NCI-H2107 treated with DMSO at 0.1 percent for 48 hours (cell line): ENCODE measurements around the gene OR51F1.
"Not testable (repeated sequence)": the region's sequence is repeated elsewhere in the genome, so short reads cannot be mapped to it uniquely, and the experiment has no call there.

ENCODE experiments used
- DNase-seq: peaks from one replicate; lab custom pipeline; 2025; ENCODE audit not compliant: unreplicated experiment; lab: John Stamatoyannopoulos, UW

OR51F1 gene, protein sequence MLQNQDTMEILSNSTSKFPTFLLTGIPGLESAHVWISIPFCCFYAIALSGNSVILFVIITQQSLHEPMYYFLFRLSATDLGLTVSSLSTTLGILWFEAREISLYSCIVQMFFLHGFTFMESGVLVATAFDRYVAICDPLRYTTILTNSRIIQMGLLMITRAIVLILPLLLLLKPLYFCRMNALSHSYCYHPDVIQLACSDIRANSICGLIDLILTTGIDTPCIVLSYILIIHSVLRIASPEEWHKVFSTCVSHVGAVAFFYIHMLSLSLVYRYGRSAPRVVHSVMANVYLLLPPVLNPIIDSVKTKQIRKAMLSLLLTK

DNA sequence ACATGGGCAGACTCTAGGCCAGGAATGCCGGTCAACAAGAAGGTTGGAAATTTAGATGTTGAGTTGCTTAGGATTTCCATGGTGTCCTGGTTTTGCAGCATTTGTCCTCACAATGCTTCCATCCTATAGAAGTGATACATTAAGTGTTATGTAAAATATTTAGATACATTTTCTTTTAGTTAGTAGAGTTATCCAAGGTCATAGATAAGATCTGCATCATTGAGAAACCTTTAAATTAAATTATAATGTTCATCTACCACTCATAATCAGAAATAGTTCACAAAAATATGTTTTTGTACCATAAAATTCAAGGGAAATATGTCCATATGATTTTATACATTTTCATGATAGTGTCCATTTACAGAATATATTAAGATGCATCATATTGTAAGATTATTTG lies at the start of gene OR51F1:
TSS of gene OR51F1 (minus strand) at position 101 of the 400 bp plus-strand sequence. CDS start at position 101, 0 bp downstream.
- no peak for DNase-seq

DNA sequence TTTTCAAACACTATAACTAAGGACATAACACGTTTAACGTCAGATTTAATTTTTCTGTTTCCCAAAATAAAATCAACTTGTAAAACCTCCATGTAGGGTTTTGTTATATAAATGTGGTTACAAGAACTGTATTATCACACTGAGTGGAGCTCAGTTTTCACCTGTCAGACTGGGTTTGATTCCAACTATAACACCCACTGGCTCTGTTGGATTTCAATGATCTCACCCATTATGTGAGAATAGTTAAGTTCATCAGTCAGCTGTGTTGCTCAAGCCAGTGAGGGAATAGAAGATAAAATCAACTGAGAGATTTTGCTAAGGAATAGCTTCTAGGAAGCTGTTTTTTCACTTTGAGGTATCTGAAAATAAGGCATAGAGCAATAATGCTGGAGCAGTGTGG lies 39.5 kb upstream of the OR51F1 start:
- no peak for DNase-seq

DNA sequence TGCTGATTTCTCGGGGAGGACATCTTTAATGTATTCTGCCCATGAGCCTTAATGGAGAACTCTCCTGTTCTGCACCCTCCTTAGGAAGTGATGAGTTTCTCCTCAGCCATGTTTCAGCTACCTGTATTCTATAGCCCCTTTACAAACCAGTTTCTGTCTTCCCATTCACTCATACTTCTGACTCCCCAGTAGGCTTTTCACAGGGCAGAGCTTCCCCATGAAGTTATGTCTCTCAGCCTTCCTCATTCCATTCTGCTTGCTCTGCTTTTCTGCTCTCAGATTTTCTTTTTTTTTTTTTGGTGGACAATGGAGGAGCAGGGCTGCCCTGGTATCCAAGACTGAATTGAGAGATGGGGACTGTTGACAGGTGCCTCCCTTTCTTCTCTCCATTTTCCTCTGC lies 38.7 kb upstream of the OR51F1 start:
- no peak for DNase-seq

DNA sequence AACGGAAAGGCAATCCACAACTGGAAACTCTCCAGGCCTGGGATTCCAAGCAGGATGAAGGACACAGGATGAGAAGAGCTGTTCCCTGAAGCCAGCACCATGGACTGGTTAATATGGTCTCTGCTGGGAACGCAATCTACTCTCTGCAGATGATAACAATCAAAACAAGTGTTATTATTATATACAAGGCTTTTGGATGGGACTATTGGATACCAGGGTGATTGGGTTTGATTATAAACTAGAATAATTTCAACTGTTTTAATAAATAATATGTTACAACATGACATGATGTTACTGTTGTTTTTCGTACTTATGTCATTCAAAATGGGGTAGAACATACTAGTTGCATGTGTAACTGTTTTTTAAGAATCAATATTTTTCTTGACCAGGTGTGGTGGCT lies 34.5 kb upstream of the OR51F1 start, which contains the start of gene OR52R1:
TSS of gene OR52R1 (minus strand) at position 101 of the 400 bp plus-strand sequence. CDS start at position 101, 0 bp downstream.
- DNase-seq: no peak

DNA sequence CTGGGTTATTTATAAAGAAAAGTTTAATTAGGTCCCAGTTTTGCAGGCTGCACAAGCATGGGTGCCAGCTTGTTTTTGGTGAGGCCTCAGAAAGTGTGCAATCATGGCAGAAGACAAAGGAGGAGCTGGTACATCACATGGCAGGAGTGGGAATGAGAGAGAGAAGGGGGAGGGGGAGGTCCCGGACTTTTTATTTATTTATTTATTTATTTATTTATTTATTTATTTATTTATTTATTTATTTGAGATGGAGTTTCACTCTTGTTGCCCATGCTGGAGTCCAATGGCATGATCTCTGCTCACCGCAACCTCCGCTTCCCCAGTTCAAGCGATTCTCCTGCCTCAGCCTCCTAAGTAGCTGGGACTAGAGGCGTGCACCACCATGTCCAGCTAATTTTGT lies 31.6 kb upstream of the OR51F1 start:
- not testable (repeated sequence) for DNase-seq

DNA sequence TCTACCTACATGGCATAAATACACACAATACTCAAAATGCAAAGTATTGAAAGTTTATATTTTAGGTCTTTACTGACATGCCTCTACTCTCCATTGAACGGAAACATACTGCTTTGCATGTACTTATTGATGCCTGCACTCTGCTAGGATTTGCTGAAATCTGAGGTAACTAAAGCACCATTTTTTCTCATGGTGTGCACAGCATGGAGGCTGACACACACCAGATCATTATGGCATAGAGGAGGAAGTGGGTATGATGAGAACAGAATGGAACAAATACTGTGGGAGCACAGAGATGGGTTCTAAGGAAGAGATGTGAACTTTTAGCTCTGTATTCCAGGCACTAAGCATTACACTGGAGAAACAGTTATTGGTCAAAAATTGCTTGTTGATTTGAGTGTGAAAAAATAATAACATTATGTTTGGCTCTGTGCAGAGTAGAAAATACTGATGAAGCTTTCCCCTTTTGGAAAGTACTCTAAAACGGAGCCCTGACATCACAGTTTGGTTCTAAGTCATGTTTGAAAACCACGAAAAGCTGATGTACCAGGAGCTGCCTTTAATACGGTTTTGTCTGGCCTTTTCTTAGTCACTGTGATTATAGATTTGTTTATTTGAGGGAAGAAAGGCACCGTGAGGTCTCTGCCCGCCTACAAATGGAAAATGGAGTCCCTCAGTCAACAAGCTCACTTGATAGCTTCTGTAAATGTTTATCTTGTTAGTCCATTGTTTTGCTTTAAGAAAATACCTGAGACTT lies 28.9 kb upstream of the OR51F1 start:
- DNase-seq: no peak

DNA sequence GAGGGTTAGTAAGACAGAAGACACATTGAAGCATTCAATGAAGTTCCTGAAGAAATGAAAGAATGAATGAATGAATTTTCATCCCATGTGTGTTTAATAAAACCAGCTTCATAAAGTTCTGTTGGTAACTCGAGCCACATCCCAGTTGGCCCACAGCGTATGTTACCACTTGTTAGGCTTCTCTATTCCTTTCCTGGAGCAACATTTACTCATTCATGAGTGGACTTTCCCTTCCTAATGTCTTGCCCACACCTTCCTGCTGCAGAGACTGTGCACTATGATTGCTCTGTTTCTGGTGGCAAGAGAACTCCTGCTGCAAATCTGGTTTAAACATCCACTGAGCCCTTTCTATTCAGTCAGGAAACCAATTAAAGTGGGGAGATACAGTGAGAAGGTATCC lies 27.5 kb upstream of the OR51F1 start:
- DNase-seq: no peak

DNA sequence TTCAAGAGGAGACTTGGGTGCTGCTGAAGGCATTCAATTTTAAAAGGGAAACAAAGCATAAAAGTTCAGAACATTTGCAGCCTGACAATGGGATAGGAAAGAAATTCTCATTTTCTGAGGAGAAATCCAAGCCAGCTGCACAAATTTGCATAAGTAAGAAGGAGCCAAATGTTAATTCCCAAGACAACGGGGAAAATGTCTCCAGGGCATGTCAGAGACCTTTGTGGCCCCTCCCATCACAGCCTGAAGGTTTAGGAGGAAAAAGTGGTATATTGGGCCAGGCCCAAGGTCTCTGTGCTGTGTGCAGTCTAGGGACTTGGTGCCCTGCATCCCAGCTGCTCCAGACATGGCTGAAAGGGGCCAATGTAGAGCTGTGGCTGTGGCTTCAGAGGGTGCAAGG lies 12.7 kb upstream of the OR51F1 start:
- no peak for DNase-seq

DNA sequence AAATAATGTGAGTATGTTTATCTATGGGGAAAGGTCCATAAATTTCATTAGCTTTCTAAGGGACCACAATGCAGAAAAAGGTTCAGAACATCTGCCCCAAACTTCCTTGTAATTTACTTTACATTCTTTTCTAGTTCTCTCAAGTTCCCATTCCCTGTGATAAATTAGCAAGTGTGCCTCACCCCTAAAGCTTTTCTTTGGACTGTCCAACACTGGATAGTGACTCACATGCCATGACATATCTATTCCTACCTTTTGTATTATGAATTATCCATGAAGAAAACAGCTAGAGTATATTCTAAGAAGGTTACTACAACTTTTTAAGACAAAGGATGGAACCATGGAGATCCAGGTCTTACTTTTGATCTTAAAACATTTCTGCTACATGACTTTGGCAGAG lies 1.6 kb downstream of the OR51F1 start:
- DNase-seq: no peak

DNA sequence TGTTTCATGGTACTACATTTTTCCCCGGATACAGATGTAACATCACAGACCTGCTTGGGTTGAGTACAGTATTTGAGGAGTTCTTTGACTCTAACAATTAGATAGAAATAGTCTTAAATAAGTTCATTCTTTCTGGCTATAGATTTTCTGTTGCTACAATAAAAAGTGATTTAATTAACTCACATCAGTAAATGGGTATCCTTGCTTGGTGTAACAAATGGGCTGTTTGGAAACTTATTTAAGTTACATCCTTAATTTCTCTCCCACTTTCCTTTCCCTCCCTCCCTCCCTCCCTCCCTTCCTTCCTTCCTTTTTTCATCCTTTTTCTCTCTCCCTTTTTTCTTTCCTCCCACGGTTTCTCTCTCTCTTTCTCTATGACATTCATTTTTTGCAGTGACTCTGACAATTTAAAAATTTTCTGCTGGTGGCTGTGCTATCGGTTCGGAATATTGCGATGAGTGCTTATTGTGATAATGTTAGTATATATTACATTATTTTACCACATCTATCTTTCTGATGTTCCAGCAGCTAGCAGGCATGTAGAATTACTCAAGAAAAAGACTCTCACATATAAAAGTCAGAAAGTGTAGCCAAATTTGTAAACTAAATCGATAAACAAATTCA lies 3.2 kb downstream of the OR51F1 start:
- DNase-seq: no peak

DNA sequence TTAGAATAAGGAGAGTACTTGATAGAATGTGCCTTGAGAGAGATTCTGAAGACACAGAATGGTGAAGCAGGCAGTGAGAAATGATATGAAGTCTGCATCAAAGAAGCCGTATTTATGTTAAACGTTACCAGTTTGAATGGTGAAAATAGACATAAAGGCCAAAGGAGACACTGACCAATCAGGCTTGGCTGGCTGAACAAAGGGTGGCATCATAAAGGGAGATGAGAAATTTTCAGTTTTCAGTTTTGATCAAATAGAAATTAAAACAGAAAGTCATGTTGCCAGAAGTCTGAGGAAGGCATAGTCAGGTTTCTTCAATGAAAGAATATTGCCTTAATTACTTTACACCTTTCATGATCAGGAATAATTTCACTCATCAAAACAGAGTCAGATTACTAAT lies 6.6 kb downstream of the OR51F1 start:
- no peak for DNase-seq

DNA sequence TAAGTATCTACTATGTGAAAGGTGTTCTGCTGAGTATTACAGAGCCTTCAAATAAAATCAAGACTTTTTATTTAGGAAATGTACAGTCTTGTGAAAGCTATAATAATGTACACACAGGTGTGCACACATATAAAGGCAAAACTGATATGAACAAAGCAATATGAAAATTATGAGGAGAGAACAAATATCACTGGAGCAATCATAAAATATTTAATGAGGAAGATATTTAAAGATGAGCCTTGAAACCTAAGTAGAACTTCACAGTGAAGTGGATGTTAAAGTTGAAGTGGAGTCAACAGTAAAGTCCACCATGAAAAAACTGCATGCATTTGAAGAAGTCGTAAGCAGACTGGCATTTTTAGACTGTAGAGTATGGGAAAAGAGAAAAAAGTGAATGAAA lies 18.5 kb downstream of the OR51F1 start:
- no peak for DNase-seq

DNA sequence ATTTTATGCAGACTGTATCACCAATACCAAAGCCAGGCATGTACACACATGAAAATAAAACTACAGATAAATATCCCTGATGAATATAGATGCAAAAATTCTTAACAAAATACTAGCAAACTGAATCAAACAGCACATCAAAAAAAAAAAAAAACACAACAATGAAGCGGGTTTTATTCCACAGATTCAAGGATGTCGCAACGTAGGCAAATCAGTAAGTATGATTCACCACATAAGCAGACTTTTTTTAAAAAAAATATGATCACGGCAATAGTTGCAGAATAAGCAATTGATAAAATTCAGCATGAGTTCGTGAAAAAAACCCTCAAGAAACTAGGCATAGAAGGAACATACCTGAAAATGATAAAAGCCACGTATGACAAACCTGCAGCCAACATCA lies 21.3 kb downstream of the OR51F1 start:
- DNase-seq: no peak

DNA sequence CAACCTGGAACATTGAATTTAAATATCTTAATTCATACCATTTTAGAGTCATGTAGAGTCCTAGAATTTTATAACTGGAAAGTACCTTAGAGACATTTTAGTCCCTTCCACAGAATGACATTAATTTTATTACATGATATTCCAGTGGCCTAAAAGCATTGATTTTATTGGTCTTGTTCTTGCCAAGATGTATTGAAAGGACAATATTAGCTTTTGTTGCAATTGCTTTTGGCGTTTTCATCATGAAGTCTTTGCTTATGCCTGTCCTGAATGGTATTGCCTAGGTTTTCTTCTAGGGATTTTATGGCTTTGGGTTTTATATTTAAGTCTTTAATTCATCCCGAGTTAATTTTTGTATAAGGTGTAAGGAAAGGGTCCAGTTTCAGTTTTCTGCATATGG lies 29.0 kb downstream of the OR51F1 start:
- no peak for DNase-seq

DNA sequence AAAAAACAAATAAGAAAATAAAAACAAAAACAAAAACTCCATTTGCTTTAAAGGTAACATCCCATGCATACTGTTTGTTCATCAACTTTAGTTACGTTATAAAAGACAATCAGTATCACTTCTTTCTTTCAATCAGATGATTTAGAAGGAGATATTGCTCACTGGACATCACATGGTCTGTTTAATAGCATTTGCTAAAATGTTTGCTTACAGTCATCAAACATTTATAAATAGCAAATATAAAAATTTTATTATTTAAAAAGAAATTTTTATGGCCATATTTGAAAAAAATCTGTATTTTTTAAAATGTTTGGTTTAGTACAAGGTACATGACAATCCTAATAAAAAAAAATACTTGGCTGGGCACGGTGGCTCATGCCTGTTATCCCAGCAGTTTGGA lies 42.6 kb downstream of the OR51F1 start:
- no peak for DNase-seq

DNA sequence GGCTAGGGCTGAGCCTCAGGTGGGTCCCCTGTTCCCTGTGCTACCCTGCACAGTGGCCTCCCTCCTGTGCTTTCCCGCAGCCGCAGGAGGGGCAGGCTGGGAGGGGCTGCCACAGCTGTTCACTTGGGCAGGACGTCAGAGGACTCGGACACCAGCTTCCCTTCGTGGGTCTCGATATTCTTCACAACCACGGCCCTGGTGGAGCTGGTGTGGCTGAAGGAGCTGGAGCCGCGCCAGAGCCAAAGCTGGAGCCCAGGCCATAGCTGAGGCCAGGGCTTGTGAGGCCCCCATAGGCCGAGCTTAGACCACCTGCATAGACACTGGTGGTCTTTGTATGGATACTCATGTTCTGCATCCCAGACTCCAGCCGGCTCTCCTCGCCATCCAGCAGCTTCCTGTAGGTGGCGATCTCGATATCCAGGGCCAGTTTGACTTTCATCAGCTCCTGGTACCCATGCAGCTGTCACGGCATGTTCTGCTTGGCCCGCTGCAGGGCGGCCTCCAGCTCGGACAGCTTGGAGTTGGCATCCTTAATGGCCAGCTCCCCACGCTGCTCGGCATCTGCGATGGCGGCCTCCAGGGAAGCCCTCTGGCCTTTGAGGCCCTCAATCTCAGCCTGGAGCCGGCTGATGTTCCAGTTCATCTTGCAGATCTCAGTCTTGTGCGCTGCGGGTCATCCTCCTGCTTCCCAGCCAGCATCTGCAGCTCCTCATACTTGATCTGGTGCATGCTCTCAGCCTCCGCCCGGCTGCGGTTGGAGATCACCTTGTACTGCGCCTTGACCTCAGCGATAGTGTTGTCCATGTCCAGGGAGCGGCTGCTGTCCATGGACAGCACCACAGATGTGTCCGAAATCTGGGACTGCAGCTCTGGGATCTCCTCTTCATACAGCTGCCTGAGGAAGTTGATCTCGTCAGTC lies 46.9 kb downstream of the OR51F1 start:
- not testable (repeated sequence) for DNase-seq
